GM12801 (cell line): ENCODE data around the gene AFG1L.

Source experiments
- CTCF ChIP-seq: IDR thresholded peaks from one replicate; pipeline ENCODE4 v1.5.1; 2011; ENCODE audit warnings: control low read depth; ENCODE audit not compliant: insufficient read length; ENCODE audit errors: extremely low read depth

Gene AFG1L

DNA sequence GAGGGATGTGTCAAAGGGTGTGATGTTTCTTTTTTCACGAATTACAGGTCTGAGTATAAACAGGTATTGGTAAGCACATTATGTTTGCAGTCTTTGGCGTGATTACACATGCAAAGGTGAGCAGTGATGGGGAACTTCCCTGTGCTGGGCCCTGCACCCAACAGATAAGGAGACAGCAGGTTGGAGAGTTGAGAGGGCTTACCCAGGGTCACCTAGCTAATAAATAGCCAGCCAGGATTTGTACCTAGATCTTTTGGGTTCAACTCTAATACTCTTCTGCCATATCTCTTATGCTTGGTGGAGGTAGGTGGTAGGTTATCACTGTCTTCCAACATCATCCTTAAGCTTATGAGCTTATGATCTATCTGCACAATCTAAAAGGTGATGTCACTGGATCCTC is 46.5 kb downstream of the AFG1L start:
- no peak for TF ChIP-seq CTCF

DNA sequence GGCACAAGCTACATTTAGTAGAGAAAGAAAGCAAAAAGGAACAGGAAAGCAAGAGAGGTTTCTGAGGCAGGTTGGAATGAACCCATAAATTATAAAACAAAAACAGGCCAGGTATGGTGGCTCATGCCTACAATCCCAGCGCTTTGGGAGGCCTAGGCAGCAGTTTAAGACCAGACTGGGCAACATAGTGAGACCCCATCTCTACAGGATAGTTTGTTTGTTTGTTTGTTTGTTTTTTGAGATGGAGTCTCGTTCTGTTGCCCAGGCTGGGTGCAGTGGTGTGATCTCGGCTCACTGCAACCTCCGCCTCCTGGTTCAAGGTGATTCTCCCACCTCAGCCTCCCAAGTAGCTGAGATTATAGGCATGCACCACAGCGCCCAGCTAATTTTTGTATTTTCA is 49.0 kb downstream of the AFG1L start:
- no peak for TF ChIP-seq CTCF

- TF ChIP-seq CTCF: no peak
Observed at GRCh38 chr6:108348655-108349349, 53.9 kb downstream of the AFG1L start.

DNA sequence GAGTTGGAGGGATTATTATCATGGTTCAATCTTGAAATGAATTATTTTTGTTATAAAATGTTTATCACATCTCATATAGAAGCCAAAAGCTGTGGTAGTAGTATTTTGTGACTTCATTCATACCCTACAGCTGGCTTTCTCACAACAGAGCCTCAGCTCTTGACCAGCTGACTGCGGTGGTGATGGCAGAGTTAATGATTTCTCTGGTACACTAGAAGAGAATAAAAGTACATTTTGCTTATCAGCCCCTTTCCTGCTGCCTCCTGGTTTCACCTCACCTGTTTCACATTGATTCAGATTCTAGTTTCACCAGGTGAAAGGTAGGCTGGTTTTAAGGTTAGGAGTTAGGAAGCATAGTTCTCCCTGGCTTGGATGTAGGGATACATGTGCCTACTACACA is 55.7 kb downstream of the AFG1L start:
- no peak for TF ChIP-seq CTCF

DNA sequence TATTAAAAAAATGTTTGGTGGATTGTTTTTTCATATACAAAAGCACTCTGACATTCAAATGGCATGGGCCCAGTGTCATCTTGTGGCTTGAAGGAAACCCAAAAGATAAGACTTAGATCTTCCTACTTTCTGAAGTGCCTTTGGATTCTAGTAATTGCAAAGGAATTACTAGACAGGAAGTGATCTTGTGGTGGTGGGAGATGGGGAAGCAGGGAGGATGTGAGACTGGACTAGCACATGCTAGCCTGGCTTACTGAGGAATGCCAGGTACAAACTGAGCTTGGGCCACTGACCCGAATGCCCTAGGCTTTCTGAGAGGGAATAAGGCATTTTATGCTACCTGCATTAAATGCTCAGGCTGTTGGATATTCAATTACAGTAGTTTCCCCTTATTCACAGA is 59.0 kb downstream of the AFG1L start:
- TF ChIP-seq CTCF: no peak

DNA sequence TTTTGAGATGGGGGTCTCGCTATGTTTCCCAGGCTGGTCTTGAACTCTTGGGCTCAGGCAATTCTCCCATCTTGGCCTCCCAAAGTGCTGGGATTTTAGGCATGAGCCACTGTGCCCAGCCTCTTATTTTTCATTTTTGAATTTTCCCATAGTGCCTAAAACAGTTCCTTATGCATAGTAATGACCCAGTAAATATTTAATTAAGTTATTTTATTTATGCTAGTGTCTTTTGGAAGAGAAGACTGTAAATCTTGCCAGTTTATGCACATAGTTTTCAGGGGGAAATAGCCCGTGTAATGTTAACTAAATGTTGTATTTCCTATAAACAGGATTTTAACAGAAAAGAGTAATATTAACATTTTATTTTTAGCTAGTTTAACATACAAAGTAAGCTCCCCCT is 60.3 kb downstream of the AFG1L start:
- TF ChIP-seq CTCF: no peak

DNA sequence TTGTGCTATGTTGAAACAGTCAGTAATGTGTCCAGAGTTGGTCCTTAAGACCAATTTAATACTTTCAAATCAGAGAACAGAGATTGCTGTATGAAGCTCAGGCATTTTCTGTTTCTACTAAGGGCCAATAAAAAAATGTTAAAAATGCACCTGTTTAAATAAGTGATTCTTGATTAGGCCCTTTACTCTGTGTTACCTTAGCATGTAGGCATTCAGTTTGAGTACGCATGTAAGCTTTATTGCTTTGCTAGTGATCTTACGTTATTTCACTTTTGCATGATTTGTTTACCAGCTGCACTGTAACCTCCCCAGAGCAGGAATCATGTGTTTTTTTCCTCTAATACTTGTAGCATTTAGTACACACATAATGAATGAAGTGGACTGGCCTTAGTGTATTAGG is 61.0 kb downstream of the AFG1L start:
- TF ChIP-seq CTCF: no peak
